ENCODE data around the gene SERPINB6. TPM values are rescaled to one million over a fixed set of nuclear protein-coding genes. Genes with fewer than 3 reads are reported as not detected.

The SERPINB6 gene
- total and polyA plus RNA-seq, 9 of the 15 experiments (the other 6 are each of a cell fraction or from before 2014, with no cell fraction given): 86.6 to 211 (median 143) TPM

- TF ChIP-seq SAP30 (IDR thresholded peaks at IDR 0.05; ENCODE audit: borderline replicate concordance, insufficient read depth, low read depth, low read length, poor library complexity, severe bottlenecking) (no peak), BHLHE40 (IDR thresholded peaks at IDR 0.05; ENCODE audit: low read length) (peak; percentile 66), ZNF589 (CRISPR knock-in tag; IDR thresholded peaks at IDR 0.05; ENCODE audit: low read depth) (no peak), THAP12 (CRISPR knock-in tag; IDR thresholded peaks at IDR 0.05) (no peak), DNMT1 (IDR thresholded peaks at IDR 0.05) (no peak), STAG1 (CRISPR knock-in tag; IDR thresholded peaks at IDR 0.05; ENCODE audit: borderline replicate concordance) (no peak), NKRF (IDR thresholded peaks at IDR 0.05; ENCODE audit: borderline replicate concordance) (no peak), SMAD4 (CRISPR knock-in tag; conservative IDR thresholded peaks at IDR 0.05) (0 out of 2 replicates have a peak, but pooled peaks have one; percentile 24), GABPB1 (CRISPR knock-in tag; IDR thresholded peaks at IDR 0.05) (no peak), TAF9B (IDR thresholded peaks at IDR 0.05; ENCODE audit: partially characterized antibody) (no peak), ZNF766 (CRISPR knock-in tag; conservative IDR thresholded peaks at IDR 0.05) (0 out of 2 replicates have a peak, but pooled peaks have one; percentile 26), KLF10 (CRISPR knock-in tag; IDR thresholded peaks at IDR 0.05) (no peak), BRD9 (IDR thresholded peaks at IDR 0.05; ENCODE audit: low read depth, partially characterized antibody) (peak; percentile 18), NUFIP1 (IDR thresholded peaks at IDR 0.05; ENCODE audit: partially characterized antibody) (no peak), ZBTB1 (CRISPR knock-in tag; IDR thresholded peaks at IDR 0.05; ENCODE audit: borderline replicate concordance, low read depth) (no peak), MED1 (CRISPR knock-in tag; IDR thresholded peaks at IDR 0.05; ENCODE audit: borderline replicate concordance) (no peak), CBFA2T3 (IDR thresholded peaks at IDR 0.05) (0 out of 2 replicates have a peak, but pooled peaks have one; percentile 38), KDM5B (IDR thresholded peaks at IDR 0.05; ENCODE audit: insufficient replicate concordance, low read depth, low read length) (no peak), ILK (tag; IDR thresholded peaks at IDR 0.05; ENCODE audit: borderline replicate concordance, low read depth) (no peak), EWSR1 (IDR thresholded peaks at IDR 0.05; ENCODE audit: borderline replicate concordance, low read depth, partially characterized antibody) (no peak), SRSF7 (optimal IDR thresholded peaks at IDR 0.05; ENCODE audit: low read depth, low read length) (no peak), HMG20B (CRISPR knock-in tag; IDR thresholded peaks at IDR 0.05) (no peak), VEZF1 (CRISPR knock-in tag; IDR thresholded peaks at IDR 0.05) (no peak), ATF1 (CRISPR knock-in tag; IDR thresholded peaks at IDR 0.05) (no peak), ATF1 (tag; IDR thresholded peaks at IDR 0.05) (peak; percentile 46; the same call in 1 of the 2 replicates)
Observed at GRCh38 chr6:2966347-2966746, 5.0 kb downstream of the SERPINB6 start (continued).

All from K562 (cell line).